Colon (tissue), 2 donors: ENCODE results near the gene TCF4.

Source experiments
- FAIRE-seq: peaks from 2 replicates; lab custom pipeline; 2012; peaks lifted over from hg19 to GRCh38; lab: Jason Lieb, UNC
- donor health status: control.
- donor health status: control.

Gene TCF4

DNA sequence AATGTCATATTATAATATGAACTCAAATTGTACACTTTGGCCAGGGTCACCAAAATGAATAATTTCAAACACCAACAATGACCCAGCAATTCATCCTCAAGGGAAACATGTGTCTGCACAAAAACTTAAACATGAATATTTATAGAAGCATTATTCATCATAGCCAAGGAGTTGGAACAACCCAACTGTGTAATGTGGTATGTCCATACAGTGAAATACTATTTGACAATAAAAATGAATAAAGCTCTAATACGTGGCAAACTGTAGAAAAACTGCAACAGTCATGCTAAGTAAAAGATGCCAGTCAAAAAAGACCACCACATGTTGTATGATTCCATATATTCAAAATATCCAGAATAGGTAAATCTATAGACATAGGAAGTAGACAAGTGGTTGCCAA, 334.2 kb downstream of the TCF4 start:
- FAIRE-seq: no peak

DNA sequence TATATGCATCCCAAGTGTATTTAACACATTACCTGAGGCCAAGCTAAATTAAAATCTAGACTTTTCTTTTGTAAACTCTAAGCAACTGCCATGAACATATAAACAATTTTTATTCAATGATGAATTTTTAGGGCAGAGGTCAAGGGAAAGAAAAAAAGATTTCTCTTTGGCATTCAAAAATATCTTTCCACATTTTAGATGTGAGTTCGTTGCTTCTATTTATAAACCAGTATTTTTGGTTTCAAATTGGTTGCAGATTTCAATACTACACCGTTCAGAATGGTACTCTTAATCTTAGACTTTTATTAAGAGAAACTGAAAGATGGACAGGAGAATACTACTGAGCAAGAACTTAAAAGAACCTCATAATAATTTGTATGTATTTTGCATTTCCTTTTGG, 335.1 kb downstream of the TCF4 start:
- FAIRE-seq: no peak

GRCh38 chr18:55252053-55252675, 335.8 kb downstream of the TCF4 start:
- no peak for FAIRE-seq

- no peak for FAIRE-seq
Observed at GRCh38 chr18:55251254-55251971, 336.6 kb downstream of the TCF4 start.

GRCh38 chr18:55250768-55251173, 337.2 kb downstream of the TCF4 start:
- no peak for FAIRE-seq

DNA sequence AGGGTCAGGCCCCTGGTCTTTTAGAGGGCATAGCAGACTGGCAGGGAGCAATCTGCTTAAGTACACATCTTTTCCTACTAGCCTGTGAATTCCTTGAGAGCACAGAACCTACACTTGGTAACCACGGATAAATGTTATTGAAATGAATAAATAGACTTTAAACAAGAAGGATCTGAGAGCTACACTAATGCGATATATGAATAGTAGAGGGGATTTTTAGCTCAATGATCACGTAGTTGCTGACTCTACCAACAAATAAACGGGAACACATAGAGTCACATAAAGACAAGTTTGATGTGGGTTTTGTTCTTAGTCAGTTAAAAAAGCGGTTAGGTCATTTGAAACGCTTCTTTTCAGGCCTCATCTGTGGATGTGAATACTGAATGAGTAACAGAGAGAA, 338.4 kb downstream of the TCF4 start:
- no peak for FAIRE-seq

GRCh38 chr18:55248495-55248894, 339.5 kb downstream of the TCF4 start:
- no peak for FAIRE-seq

DNA sequence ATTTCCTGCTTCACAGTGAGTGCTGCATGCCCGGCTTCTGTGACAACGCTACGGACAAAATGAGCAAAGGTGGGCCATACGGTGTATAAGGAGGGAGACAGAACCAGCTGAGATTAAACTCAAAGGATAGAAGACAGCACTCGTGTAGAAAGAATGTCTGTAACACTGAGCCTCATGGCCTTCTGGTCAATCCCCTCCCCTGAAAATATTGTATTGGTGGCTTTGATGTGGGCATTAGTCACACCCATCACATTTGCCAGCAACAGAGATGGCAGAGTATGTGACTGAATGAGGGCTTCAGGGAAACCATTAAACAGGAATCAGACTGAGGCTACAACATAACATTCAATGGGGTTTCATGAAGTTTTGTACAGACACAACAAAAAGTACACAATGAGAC, 341.0 kb downstream of the TCF4 start:
- no peak for FAIRE-seq

GRCh38 chr18:55246278-55246677, 341.7 kb downstream of the TCF4 start:
- FAIRE-seq: no peak

GRCh38 chr18:55245211-55245614, 342.8 kb downstream of the TCF4 start:
- FAIRE-seq: no peak

DNA sequence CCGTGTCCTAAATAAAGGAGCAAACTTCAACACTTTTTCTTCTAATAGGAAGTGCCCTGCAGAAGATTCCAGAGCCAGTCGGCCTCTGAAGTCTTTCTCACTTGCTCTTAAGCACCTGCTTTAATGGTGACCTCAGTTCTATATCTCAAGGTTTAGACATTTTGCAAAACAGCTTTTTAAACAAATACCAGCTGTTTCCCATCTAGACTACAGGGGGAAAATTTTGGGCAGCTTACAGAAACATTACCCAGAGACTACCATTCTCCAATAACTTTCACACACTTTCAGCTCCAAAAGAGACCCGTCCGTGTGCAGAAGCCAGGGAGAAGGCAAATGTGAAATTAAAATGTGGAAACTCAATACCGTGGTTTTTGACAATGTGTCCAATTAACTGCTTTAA, 343.4 kb downstream of the TCF4 start:
- no peak for FAIRE-seq

GRCh38 chr18:55243857-55244256, 344.1 kb downstream of the TCF4 start:
- no peak for FAIRE-seq

- FAIRE-seq: no peak
Observed at GRCh38 chr18:55243255-55243654, 344.7 kb downstream of the TCF4 start.

DNA sequence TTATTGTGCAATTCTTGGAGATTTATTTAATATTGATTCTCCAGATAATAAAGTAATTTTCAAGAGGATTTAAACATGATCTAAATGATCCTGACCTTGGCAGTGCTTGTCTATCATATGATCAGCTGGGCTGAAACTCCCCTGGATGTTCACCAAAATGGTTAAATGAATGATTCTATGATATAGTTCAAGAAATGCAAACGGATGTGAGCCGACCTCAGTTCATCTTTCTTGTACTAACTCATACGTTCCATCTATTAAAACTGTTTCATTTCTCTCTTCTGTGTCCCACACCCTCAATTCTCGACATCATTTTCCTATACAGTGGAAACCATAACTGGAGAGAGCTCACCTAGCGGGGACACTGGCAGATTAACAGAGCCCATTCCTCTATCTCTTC, 347.0 kb downstream of the TCF4 start:
- FAIRE-seq: no peak

DNA sequence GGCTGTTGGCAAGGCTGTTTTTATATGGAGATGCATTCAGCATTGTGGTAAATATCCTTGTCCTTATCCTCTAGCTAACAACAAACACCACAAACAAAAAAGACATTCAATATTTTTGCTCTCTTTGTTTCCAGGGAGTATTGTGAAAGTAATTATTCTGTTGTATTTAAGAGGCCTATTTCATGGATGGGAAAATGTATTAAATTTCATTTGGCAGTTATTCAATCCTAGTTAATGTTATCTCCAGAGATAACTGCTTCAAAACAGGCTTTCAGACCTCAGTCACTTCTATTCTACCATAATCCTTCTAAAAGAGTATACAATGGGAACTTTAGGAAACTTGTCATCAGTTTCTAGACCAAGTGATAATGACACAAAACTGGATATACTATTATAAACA, 348.3 kb downstream of the TCF4 start:
- no peak for FAIRE-seq

GRCh38 chr18:55237660-55238059, 350.3 kb downstream of the TCF4 start:
- FAIRE-seq: no peak

DNA sequence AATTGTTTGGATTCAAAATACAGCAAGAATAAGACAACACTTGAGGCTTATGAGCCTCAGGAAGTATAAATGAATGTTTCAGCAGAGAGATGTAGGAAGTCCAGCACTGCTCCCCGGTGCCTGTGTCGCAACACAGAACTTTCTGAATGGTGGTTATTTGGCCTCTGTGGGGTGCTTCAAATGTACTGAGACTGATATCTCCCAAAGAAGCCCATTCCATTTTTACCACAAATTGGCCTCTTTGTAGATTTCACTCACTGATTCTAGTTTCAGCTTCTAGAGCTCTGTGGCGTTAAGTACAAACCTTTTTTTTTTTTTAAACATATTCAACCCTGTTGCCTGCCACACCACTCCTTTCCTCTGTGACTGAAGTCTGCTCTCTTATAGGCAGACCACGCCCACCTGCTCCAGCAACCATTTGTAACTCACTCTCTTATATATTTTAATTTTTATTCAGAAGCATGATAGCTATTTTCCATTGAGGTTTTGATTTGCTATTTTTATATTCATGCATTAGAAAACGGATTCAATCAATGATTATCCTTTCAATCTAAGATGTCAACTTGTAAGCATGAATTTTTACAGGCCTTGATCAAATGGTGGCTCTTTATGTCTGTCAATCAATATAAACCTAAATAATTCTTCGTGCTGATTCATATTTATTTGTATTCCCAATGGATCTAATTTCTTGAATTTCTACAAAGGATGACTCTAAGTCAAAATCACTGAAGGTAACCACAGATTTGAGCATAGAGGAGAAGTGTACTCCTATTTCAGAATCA, 351.7 kb downstream of the TCF4 start:
- no peak for FAIRE-seq

DNA sequence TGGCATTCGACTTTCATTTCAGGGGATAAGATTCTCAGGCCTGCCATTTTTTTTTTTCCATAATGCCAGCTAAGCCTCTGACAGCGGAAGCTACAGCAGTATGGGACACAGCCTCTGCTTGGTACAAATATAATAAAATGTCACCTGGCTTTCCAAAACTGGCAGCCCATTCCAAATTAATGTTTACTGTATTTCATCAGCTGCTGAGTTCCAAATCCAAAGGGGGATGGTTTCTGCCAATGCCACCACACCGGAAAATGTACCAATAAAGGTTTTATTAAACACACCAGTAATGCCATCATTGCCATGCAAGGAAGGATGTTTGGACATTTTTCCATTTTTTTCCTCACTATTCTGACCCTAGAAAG, 352.9 kb downstream of the TCF4 start:
- FAIRE-seq: no peak

- no peak for FAIRE-seq
Observed at GRCh38 chr18:55234366-55235093, 353.5 kb downstream of the TCF4 start.

DNA sequence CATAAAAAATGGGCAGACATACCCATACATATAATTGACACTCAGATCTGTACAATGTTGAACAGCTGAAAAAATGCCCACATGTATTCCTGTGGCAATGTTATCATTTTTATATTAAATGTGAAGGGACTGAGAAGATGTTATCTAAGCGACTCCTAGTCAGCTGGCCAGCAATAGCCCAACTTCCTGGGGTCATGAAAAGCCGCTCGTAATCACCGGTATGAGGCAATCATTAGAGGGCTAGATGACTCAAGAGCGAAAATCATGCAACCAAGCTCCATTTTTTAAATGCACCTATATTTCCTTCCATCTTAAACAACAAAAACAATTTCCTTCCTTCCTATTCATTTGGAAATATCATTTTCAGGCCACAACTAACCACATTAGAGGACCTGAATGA, 354.1 kb downstream of the TCF4 start:
- FAIRE-seq: no peak

GRCh38 chr18:55232506-55232905, 355.5 kb downstream of the TCF4 start:
- FAIRE-seq: no peak

- FAIRE-seq: no peak
Observed at GRCh38 chr18:55229682-55230081, 358.3 kb downstream of the TCF4 start.

- FAIRE-seq: no peak
Observed at GRCh38 chr18:55228707-55229106, 359.3 kb downstream of the TCF4 start.
